ENCODE data around the gene RGS10.
"Not testable (repeated sequence)": the region's sequence is repeated elsewhere in the genome, so short reads cannot be mapped to it uniquely, and the experiment has no call there.

Gene RGS10

GRCh38 chr10:119474606-119475005 lies 67.9 kb downstream of the RGS10 start:
- in situ Hi-C loops (cut with HindIII; ENCODE audit: low sequenced_read_pairs): loop anchor here (5.0 kb wide), 2 partner anchors 43 to 52 kb away; no protein-coding TSS in a partner anchor

DNA sequence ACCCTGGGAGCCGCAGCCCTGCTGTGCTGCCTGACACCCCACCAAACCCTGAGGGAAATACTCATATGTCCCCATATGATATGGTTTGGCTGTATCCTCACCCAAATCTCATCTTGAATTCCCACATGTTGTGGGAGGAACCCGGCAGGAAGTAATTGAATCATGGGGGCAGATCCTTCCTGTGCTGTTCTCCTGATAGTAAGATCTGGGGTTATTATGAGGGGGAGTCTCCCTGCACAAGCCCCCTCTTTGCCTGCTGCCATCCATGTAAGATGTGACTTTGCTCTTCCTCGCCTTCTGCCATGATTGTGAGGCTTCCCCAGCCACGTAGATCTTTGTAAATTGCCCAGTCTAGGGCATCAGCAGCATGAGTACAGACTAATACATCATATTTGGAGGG lies 68.7 kb downstream of the RGS10 start:
- in situ Hi-C loops (cut with HindIII; ENCODE audit: low sequenced_read_pairs): no loop called here

DNA sequence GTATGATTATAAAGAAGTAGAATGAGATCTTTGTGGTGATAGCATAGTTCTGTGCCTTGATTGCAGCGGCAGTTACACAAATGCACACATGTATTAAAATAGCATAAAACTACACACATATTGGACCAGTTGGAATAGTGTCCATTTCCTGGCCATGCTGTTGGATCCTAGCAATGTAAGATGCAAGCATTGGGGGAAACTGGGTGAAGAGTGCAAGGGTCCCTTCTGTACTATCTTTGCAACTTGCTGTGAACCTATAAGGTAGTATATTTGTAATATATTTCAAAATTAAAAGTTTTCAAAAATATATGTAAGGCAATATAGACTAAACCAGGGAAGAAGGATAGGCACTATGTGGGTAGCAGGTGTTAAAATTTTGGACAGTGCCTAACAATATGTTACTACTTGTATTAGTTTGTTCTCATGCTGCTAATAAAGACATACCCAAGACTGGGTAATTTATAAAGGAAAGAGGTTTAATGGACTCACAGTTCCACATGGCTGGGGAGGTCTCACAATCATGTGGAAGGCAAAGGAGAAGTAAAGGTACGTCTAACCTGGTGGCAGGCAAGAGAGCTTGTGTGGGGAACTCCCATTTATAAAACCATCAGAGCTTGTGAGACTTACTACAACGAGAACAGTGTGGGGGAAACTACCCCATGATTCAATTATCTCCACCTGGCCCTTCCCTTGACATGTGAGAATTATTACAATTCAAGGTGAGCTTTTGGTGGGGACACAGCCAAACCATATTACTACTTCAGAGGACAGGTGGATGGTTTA lies 71.4 kb downstream of the RGS10 start:
- in situ Hi-C loops (cut with HindIII; ENCODE audit: low sequenced_read_pairs): no loop called here

GRCh38 chr10:119469846-119470245 lies 72.7 kb downstream of the RGS10 start:
- in situ Hi-C loops (cut with HindIII; ENCODE audit: low sequenced_read_pairs): no loop called here

GRCh38 chr10:119469325-119469707 lies 73.2 kb downstream of the RGS10 start:
- in situ Hi-C loops (cut with HindIII; ENCODE audit: low sequenced_read_pairs): no loop called here

DNA sequence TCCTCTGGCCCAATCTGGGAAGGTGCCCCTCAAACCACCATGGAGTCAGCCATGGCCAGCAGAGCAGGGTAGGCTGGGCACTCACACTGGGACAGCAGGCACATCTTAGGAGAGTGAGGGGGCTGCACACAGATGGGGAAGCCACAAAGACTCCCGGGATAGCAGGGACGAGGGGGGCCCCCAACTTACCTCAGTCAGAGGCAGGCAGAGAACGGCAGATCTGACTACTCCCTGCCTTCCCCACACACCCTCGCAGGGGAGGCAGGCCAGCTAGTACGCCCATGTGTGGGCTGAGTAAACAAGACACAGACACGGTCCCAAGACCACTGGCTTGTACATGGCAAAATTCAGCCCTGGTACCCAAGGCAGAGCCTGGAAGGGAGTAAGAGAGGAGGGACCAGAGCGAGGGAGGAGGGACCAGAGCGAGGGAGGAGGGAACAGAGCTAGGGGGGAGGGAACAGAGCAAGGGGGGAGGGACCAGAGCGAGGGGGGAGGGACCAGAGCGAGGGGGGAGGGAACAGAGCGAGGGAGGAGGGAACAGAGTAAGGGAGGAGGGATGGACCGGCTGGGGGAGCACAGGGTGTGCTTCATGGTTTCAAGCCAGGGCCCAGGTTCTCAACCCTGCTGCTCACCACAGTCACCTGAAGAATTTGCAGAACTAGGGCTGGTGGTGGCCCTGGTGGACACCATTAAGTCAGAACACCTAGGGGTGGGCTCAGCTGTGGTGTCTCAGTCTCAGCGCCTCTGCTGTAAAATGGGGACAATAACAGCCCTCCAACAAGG lies 73.8 kb downstream of the RGS10 start:
- in situ Hi-C loops (cut with HindIII; ENCODE audit: low sequenced_read_pairs): no loop called here

DNA sequence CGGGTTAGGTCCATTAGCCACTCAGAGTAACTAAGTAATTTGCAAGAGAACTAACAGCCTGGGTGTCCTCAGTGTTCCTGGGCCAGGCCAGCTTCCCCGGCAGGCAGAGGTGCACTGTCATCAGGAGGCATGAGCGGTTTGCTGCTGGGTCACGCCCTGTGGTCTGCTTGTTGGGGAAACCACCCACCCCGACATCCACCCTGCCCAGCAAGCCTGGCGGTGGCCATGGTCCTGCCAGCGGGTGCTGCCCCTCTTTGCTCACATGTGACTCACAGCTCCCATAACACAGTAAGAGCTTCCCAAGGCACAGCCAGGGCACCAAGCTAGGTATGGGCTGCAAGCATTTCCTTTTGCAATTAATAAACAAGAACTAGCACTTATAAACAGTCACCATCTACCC lies 75.9 kb downstream of the RGS10 start:
- in situ Hi-C loops (cut with HindIII; ENCODE audit: low sequenced_read_pairs): no loop called here

DNA sequence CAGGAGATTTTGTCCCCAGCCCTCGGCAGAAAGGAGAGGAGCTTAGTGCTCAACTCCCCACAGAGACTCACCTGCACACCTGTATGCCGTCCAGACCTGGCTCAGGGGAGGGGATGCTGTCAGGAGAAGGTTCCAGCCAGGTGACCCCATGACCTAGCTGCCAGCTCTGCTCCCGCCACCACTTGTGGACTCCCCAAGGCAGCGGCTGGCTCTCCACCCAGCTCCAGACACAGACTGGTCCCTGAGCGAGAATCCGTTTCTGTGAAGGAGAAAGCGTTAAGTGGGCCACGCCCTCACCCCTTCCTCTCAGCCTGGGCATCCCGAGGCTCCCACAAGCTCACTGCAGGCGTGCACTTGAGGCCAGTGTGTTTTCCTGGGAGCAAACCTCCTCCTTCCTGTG lies 76.4 kb downstream of the RGS10 start:
- in situ Hi-C loops (cut with HindIII; ENCODE audit: low sequenced_read_pairs): no loop called here

DNA sequence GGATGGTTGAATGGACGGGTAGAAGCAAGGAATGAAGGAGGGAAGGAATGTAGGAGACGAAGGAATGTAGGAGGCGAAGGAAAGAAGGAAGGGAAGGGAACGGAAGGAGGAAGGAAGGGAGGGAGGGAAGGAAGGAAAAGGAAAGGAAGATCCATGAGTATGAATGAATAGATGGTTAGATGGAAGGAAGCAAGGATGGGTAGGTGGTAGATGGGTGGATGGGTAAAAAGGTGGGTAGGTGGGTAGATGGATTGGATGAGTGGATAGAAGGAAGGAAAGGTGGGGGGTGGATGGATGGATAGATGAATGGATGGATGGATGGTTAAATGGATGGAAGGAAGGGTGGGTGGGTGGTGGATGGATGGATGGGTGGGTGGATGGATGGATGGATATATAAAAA lies 77.4 kb downstream of the RGS10 start:
- in situ Hi-C loops (cut with HindIII; ENCODE audit: low sequenced_read_pairs): no loop called here

DNA sequence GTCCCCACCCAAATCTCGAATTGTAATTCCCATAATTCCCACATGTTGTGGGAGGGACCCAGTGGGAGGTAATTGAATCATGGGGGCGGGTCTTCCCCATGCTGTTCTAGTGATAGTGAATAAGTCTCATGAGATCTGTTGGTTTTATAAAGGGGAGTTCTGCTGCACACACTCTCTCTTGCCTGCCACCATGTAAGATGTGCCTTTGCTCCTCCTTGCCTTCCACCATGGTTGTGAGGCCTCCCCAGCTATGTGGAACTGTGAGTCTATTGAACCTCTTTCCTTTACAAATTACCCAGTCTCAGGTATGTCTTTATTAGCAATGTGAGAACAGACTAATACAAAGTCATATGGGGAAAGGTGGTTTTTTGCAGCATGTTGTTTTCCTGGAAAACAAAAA lies 79.3 kb downstream of the RGS10 start:
- in situ Hi-C loops (cut with HindIII; ENCODE audit: low sequenced_read_pairs): not testable (repeated sequence)

GRCh38 chr10:119462773-119463172 lies 79.7 kb downstream of the RGS10 start:
- in situ Hi-C loops (cut with HindIII; ENCODE audit: low sequenced_read_pairs): no loop called here

- in situ Hi-C loops (cut with HindIII; ENCODE audit: low sequenced_read_pairs): no loop called here
Observed at GRCh38 chr10:119461923-119462322, 80.6 kb downstream of the RGS10 start.

DNA sequence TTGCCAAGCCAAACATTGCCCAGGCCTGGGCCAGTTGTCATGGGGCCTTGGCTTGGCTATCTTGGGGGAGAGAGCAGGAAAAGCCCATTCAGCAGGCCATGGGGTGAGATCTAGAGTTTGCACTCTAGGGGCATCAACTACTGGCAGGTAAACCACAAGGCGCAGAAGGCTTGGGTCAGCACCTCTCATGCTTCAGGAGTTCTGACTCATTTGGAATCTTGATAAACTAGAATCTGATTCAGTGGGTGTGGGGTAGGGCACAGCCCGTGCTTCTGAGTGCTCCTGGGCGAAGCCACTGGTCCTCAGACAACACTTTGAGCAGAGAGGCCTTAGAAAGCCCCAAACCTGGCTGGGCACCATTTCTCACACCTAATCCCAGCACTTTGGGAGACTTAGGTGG lies 81.1 kb downstream of the RGS10 start:
- in situ Hi-C loops (cut with HindIII; ENCODE audit: low sequenced_read_pairs): no loop called here

DNA sequence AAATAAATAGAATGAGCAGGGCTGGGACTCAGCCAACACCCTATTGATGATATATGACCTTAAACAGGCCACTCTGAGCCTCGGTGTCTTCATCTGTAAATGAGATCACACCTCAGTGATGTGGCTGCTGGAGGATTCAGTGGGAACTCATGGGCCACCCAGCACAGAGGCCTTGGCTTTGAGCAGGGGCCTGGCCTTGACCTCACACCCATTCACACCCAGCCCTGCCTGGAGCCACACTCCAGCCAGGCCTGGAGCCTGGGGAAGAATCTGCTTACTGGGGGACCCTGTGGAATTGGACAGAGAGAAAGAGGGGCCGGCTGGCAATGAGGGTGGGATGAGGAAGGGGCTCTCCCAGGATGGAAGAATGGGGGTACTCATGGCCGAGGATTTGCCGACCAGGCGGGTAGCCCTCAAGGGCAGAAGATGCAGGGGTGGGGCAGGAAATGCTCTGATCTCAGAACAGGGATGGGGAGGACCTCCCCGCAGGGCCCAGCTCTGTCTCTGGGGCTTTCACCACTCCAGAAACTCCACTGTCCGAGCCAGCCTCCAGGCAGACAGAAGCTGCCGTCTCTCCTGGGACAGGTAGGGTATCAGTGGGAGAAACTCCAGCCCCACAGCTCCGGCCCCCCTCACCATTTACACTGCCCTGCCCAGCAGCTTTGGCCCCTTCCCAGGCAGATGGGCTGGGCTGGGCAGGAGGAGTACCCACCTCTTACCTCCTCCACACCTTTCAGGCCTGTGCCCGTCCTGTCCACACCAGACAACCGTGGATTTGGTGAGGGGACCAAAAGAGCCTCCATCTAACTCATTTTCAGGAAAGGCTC lies 81.9 kb downstream of the RGS10 start:
- in situ Hi-C loops (cut with HindIII; ENCODE audit: low sequenced_read_pairs): no loop called here

GRCh38 chr10:119459681-119460340 lies 82.7 kb downstream of the RGS10 start:
- in situ Hi-C loops (cut with HindIII; ENCODE audit: low sequenced_read_pairs): no loop called here

GRCh38 chr10:119457966-119458766 lies 84.4 kb downstream of the RGS10 start:
- in situ Hi-C loops (cut with HindIII; ENCODE audit: low sequenced_read_pairs): no loop called here

DNA sequence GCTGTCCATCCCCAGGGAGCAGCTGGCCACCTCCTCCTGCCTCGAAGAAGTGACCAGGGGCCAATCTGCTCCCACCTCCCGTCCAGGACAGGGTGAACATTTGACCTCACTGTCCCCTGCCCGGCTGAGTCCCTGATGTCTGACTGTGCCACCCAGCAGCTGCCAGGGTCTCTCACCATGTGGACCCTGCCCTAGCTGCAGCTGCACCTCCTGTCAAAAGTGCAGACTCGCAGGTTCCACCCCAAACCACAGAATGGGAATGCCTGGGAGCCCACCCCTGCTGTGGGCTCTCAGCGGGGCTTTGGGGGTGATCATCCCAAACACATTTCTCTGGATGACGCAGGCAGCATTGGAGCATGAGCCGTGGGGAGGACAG lies 86.1 kb downstream of the RGS10 start:
- in situ Hi-C loops (cut with HindIII; ENCODE audit: low sequenced_read_pairs): no loop called here

- in situ Hi-C loops (cut with HindIII; ENCODE audit: low sequenced_read_pairs): no loop called here
Observed at GRCh38 chr10:119455609-119456434, 86.7 kb downstream of the RGS10 start.

GRCh38 chr10:119454990-119455389 lies 87.5 kb downstream of the RGS10 start:
- in situ Hi-C loops (cut with HindIII; ENCODE audit: low sequenced_read_pairs): no loop called here
